ENCODE results near the gene COL8A1. TPM values are rescaled to one million over a fixed set of nuclear protein-coding genes. Genes with fewer than 3 reads are reported as not detected.

COL8A1 gene
- total RNA-seq: 174 and 860 TPM in 2 replicates

GRCh38 chr3:99638167-99638948 lies at the start of gene COL8A1:
Gene COL8A1 (plus strand): TSS chr3:99638594. CDS start chr3:99790683, 152,089 bp downstream.

GRCh38 chr3:99817437-99818240 lies 179.2 kb downstream of the COL8A1 start, which contains the start of gene CMSS1:
Gene CMSS1 (plus strand): TSS chr3:99817862.

Other genes starting within 250 kb of the COL8A1 start
- 14.0 and 24.3 TPM in 2 replicates for gene CMSS1, start 179.3 kb downstream of the COL8A1 start, total RNA-seq